WTC11 (cell line): Measurements from ENCODE around the gene FBP1. TPM values are rescaled to one million over a fixed set of nuclear protein-coding genes. Genes with fewer than 3 reads are reported as not detected.

Experiments used
- ATAC-seq: fragments of 200-7000 bp; cut with Tn5 transposase; 2 replicates; pipeline ENCODE4 v1.10.0; 2021; ENCODE audit warnings: mild to moderate bottlenecking, moderate library complexity
- CTCF ChIA-PET: fragments of 300-600 bp; sonication (Branson Sonifier 250); formaldehyde crosslinking; loops from one replicate; lab custom pipeline; 2021; ENCODE audit warnings: antibody characterized with exemption; lab: Charles Lee
- POLR2A ChIA-PET: fragments of 350-600 bp; sonication (Branson Sonifier 250); formaldehyde crosslinking; loops from one replicate; lab custom pipeline; 2021; ENCODE audit warnings: antibody characterized with exemption; lab: Charles Lee
- DNase-seq: peaks from one replicate; pipeline ENCODE4 v3.0.0; 2021; ENCODE audit warnings: low spot score
- H3K27ac Mint-ChIP-seq: 2 replicates; pipeline ENCODE4 v1.8.0; 2021; ENCODE audit warnings: mixed read lengths
- H3K27me3 Mint-ChIP-seq: 2 replicates; pipeline ENCODE4 v1.8.0; 2021; ENCODE audit warnings: low read depth, mild to moderate bottlenecking, moderate library complexity, mixed read lengths
- H3K36me3 Mint-ChIP-seq: 2 replicates; pipeline ENCODE4 v1.8.0; 2021; ENCODE audit warnings: mixed read lengths
- H3K4me1 Mint-ChIP-seq: 2 replicates; pipeline ENCODE4 v1.8.0; 2022; ENCODE audit warnings: mixed read lengths
- H3K4me3 Mint-ChIP-seq: 2 replicates; pipeline ENCODE4 v1.8.0; 2021; ENCODE audit warnings: mild to moderate bottlenecking, moderate library complexity, mixed read lengths
- H3K9me3 Mint-ChIP-seq: 2 replicates; pipeline ENCODE4 v1.8.0; 2021; ENCODE audit warnings: mixed read lengths
- AFF4 ChIP-seq: sonication (generic); formaldehyde crosslinking; IDR thresholded peaks from 2 replicates; pipeline ENCODE4 v1.8.1; 2023; ENCODE audit warnings: mild to moderate bottlenecking, missing genetic modification reagents, borderline replicate concordance
- AR ChIP-seq: fragments of 250-450 bp; sonication (Bioruptor Pico); IDR thresholded peaks from 2 replicates; pipeline ENCODE4 v1.9.0; 2021; ENCODE audit warnings: mild to moderate bottlenecking
- ATF2 ChIP-seq: sonication (generic); formaldehyde crosslinking; IDR thresholded peaks from 2 replicates; pipeline ENCODE4 v1.8.1; 2022; ENCODE audit warnings: low read depth, missing genetic modification reagents, borderline replicate concordance
- E2F1 ChIP-seq: sonication (generic); formaldehyde crosslinking; IDR thresholded peaks from 2 replicates; pipeline ENCODE4 v1.8.0; 2022; ENCODE audit warnings: mild to moderate bottlenecking, missing genetic modification reagents
- E2F4 ChIP-seq: sonication (generic); formaldehyde crosslinking; IDR thresholded peaks from 2 replicates; pipeline ENCODE4 v1.8.1; 2022; ENCODE audit warnings: low read depth, mild to moderate bottlenecking, moderate library complexity, missing genetic modification reagents, borderline replicate concordance
- MXD4 ChIP-seq: fragments of 250-450 bp; sonication (Bioruptor Pico); IDR thresholded peaks from 2 replicates; pipeline ENCODE4 v1.8.0; 2021; ENCODE audit warnings: mild to moderate bottlenecking, moderate library complexity, borderline replicate concordance
- NFE2L1 ChIP-seq: sonication (generic); formaldehyde crosslinking; IDR thresholded peaks from 2 replicates; pipeline ENCODE4 v1.8.1; 2023; ENCODE audit warnings: missing genetic modification reagents
- OVOL2 ChIP-seq: fragments of 250-450 bp; sonication (Bioruptor Pico); IDR thresholded peaks from 2 replicates; pipeline ENCODE4 v1.9.0; 2021; ENCODE audit warnings: mild to moderate bottlenecking, borderline replicate concordance
- PRDM15 ChIP-seq: sonication (generic); formaldehyde crosslinking; IDR thresholded peaks from 2 replicates; pipeline ENCODE4 v1.8.0; 2022; ENCODE audit warnings: missing genetic modification reagents
- SMAD4 ChIP-seq: sonication (generic); formaldehyde crosslinking; IDR thresholded peaks from 2 replicates; pipeline ENCODE4 v1.8.0; 2022; ENCODE audit warnings: mild to moderate bottlenecking, missing genetic modification reagents
- SOX15 ChIP-seq: fragments of 250-450 bp; sonication (Bioruptor Pico); IDR thresholded peaks from 2 replicates; pipeline ENCODE4 v1.9.0; 2021; ENCODE audit warnings: mild to moderate bottlenecking
- ZNF138 ChIP-seq: sonication (generic); formaldehyde crosslinking; conservative IDR thresholded peaks from 2 replicates; pipeline ENCODE4 v1.8.1; 2022; ENCODE audit warnings: mild to moderate bottlenecking, moderate library complexity, missing genetic modification reagents
- ZNF317 ChIP-seq: sonication (generic); formaldehyde crosslinking; IDR thresholded peaks from 2 replicates; pipeline ENCODE4 v1.8.1; 2023; ENCODE audit warnings: low read depth, mild to moderate bottlenecking, moderate library complexity, missing genetic modification reagents, borderline replicate concordance
- ZNF532 ChIP-seq: fragments of 250-450 bp; sonication (Bioruptor Pico); IDR thresholded peaks from 2 replicates; pipeline ENCODE4 v1.9.0; 2021; ENCODE audit warnings: mild to moderate bottlenecking, borderline replicate concordance
- total RNA-seq: library from RNA; stranded (reverse); gene quantifications from 3 replicates; pipeline ENCODE4 v1.2.3, GENCODE V29; 2021

Gene FBP1
- total RNA-seq, 1 experiment from 2014 or later: 6.4 TPM

GRCh38 chr9:94577571-94577970 lies 61.7 kb downstream of the FBP1 start:
- Mint-ChIP-seq H3K27me3 (no peaks in the 10 kb centered on the region), H3K4me3 (no peak overlapping the region), H3K27ac (no peak overlapping the region), H3K4me1 (peaks cover 4% of the 10 kb centered on the region; the same call in 1 of the 2 replicates), H3K9me3 (peaks cover 5% of the 10 kb centered on the region), H3K36me3 (no peaks in the 10 kb centered on the region)
- DNase-seq (no peak), ATAC-seq (no peak)
- POLR2A ChIA-PET: no interaction called here
- no peak for TF ChIP-seq AFF4
- TF ChIP-seq MXD4: no peak
- no peak for TF ChIP-seq AR (CRISPR knock-in tag)
- no peak for TF ChIP-seq NFE2L1 (CRISPR knock-in tag)
- TF ChIP-seq SOX15 (CRISPR knock-in tag): no peak
- TF ChIP-seq E2F4 (CRISPR knock-in tag): no peak
- TF ChIP-seq ZNF532 (CRISPR knock-in tag): no peak
- no peak for TF ChIP-seq E2F1 (CRISPR knock-in tag)
- no peak for TF ChIP-seq SMAD4
- TF ChIP-seq ZNF138 (CRISPR knock-in tag): no peak
- no peak for TF ChIP-seq ZNF317 (CRISPR knock-in tag)
- CTCF ChIA-PET: interaction anchor here (2.8 kb wide), 1 partner anchor 23 kb away, joined by 10 read pairs; the partner anchor contains the start of gene PCAT7

- Mint-ChIP-seq H3K27me3 (peaks cover 5% of the 10 kb centered on the region), H3K36me3 (no peaks in the 10 kb centered on the region), H3K4me3 (no peak overlapping the region), H3K4me1 (peaks cover 4% of the 10 kb centered on the region; the same call in 1 of the 2 replicates), H3K27ac (no peak overlapping the region), H3K9me3 (peaks cover 5% of the 10 kb centered on the region)
- CTCF ChIA-PET: interaction anchor here (2.8 kb wide), 1 partner anchor 22 kb away, joined by 10 read pairs; the partner anchor contains the start of gene PCAT7
- POLR2A ChIA-PET: no interaction called here
- ATAC-seq: no peak
- no peak for DNase-seq
- TF ChIP-seq E2F4 (CRISPR knock-in tag) (no peak), OVOL2 (CRISPR knock-in tag) (no peak), ATF2 (CRISPR knock-in tag) (no peak), PRDM15 (no peak)
These were observed 62.3 kb downstream of the FBP1 start for GRCh38 chr9:94577036-94577435.
